K562 (cell line): Measurements from ENCODE around the gene RDH5. TPM values are rescaled to one million over a fixed set of nuclear protein-coding genes. Genes with fewer than 3 reads are reported as not detected.

ENCODE experiments used
- ASH1L ChIP-seq: fragments of 450-650 bp; IDR thresholded peaks from 2 replicates; pipeline ENCODE4 v1.6.1; 2018; ENCODE audit warnings: borderline replicate concordance, mild to moderate bottlenecking, low read depth; ENCODE audit not compliant: partially characterized antibody
- BMI1 ChIP-seq: fragments of 150-350 bp; IDR thresholded peaks from 2 replicates; pipeline ENCODE4 v1.6.1; 2014; ENCODE audit warnings: low read length
- HDAC3 ChIP-seq: fragments of 450-650 bp; IDR thresholded peaks from 2 replicates; pipeline ENCODE4 v1.6.1; 2018; ENCODE audit warnings: borderline replicate concordance, mild to moderate bottlenecking, moderate library complexity; ENCODE audit not compliant: partially characterized antibody
- KAT8 ChIP-seq: fragments of 450-650 bp; IDR thresholded peaks from 2 replicates; pipeline ENCODE4 v1.6.1; 2016; ENCODE audit warnings: low read depth, mild to moderate bottlenecking
- KDM2B ChIP-seq: fragments of 250-450 bp; sonication (Bioruptor Pico); IDR thresholded peaks from 2 replicates; pipeline ENCODE4 v1.8.0; 2021; ENCODE audit warnings: mild to moderate bottlenecking, moderate library complexity
- PHF20 ChIP-seq: fragments of 450-650 bp; IDR thresholded peaks from 2 replicates; pipeline ENCODE4 v1.6.1; 2018; ENCODE audit not compliant: partially characterized antibody
- SMARCB1 ChIP-seq: IDR thresholded peaks from 2 replicates; pipeline ENCODE4 v1.6.1; 2011; ENCODE audit warnings: improper control_type of control experiment, low read depth; ENCODE audit not compliant: insufficient read length
- TARDBP ChIP-seq: fragments of 450-650 bp; IDR thresholded peaks from 2 replicates; pipeline ENCODE4 v1.6.1; 2016
- XRCC3 ChIP-seq: fragments of 450-650 bp; IDR thresholded peaks from 2 replicates; pipeline ENCODE4 v1.6.1; 2017; ENCODE audit warnings: mild to moderate bottlenecking, moderate library complexity
- ZNF134 ChIP-seq: fragments of 250-450 bp; sonication (Bioruptor Pico); conservative IDR thresholded peaks from 2 replicates; pipeline ENCODE4 v1.4.0; 2020
- ZNF778 ChIP-seq: fragments of 450-650 bp; formaldehyde crosslinking; IDR thresholded peaks from 2 replicates; pipeline ENCODE4 v1.4.0; 2020; ENCODE audit warnings: mild to moderate bottlenecking, moderate library complexity
- polyA plus RNA-seq, 8 experiments: library from polyadenylated mRNA; depleted of rRNA in 4 of 8; stranded (reverse) in 5 of 8; unstranded in 3 of 8; fragments of >200 nt; fragmentation: Nextera tagmentation in 2 of 8; fragmentation: Illumina TruSeq in 1 of 8; extraction: Ambion mirVana in 2 of 8; extraction: Trizol in 1 of 8; gene quantifications; 2 replicates each; pipeline versions ENCODE4 v1.2.1 to v1.2.3, GENCODE V29; 2011 to 2014; ENCODE audit warnings: inconsistent platforms in 1 of 8, missing spikeins in 1 of 8
- total RNA-seq, 7 experiments: library from RNA; depleted of rRNA in 6 of 7; stranded (reverse); fragments of >200 nt in 6 of 7; fragmentation: Illumina TruSeq in 2 of 7; extraction: Trizol in 2 of 7; gene quantifications; 2 replicates each; pipeline versions ENCODE4 v1.2.1 to v1.2.3, GENCODE V29; 2011 to 2021; ENCODE audit warnings: low replicate concordance in 1 of 7
- TF ChIP-seq, protein P1 (sequence below): fragments of 150-350 bp; conservative IDR thresholded peaks from 2 replicates; pipeline ENCODE4 v1.6.1; 2014; ENCODE audit warnings: low read length
- TF ChIP-seq, protein P2 (sequence below): fragments of 450-650 bp; IDR thresholded peaks from 2 replicates; pipeline ENCODE4 v1.6.1; 2016; ENCODE audit warnings: low read depth
- TF ChIP-seq, protein P3 (sequence below): fragments of 450-650 bp; IDR thresholded peaks from 2 replicates; pipeline ENCODE4 v1.6.1; 2018; ENCODE audit not compliant: partially characterized antibody

RDH5 gene
- total and polyA plus RNA-seq, 9 of the 15 experiments (the other 6 are each of a cell fraction or from before 2014, with no cell fraction given): 0.28 to 2.0 (median 1.1) TPM; not detected in 1

DNA sequence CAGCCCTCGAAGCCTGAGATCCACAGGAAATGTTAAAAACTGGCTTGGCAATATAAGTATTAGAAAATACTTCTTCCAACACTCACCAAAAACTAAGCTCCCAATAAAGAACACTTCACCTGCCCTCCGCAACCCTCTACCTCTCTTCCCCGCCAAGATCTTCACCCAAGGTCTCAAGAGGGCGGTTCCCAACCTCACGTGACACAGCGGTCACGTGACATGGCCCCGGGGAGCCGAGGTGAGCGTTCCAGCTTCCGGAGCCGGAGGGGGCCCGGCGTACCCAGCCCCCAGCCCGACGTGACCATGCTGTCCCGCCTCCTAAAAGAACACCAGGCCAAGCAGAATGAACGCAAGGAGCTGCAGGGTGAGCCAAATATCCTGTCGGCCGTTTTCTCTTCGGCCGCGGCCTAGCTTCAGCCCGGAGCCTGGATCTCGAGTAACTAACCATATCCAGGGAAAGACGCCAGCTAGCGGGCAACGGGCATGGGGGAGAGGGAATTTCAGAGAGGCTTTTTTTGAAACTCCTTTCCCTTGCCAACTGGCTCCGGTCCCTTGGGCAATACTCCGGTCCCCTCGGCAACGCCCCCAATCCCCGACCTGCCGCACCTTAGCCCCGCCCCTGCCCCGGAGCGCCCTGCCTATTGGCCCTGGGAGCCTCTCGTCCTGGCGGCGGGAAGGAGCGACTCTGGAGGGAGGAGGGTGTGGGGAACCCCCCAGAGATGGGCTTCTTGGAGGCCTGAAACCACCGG lies 4.2 kb upstream of the RDH5 start, which contains the start of gene BLOC1S1 (continued):
- TF ChIP-seq, protein P1, sequence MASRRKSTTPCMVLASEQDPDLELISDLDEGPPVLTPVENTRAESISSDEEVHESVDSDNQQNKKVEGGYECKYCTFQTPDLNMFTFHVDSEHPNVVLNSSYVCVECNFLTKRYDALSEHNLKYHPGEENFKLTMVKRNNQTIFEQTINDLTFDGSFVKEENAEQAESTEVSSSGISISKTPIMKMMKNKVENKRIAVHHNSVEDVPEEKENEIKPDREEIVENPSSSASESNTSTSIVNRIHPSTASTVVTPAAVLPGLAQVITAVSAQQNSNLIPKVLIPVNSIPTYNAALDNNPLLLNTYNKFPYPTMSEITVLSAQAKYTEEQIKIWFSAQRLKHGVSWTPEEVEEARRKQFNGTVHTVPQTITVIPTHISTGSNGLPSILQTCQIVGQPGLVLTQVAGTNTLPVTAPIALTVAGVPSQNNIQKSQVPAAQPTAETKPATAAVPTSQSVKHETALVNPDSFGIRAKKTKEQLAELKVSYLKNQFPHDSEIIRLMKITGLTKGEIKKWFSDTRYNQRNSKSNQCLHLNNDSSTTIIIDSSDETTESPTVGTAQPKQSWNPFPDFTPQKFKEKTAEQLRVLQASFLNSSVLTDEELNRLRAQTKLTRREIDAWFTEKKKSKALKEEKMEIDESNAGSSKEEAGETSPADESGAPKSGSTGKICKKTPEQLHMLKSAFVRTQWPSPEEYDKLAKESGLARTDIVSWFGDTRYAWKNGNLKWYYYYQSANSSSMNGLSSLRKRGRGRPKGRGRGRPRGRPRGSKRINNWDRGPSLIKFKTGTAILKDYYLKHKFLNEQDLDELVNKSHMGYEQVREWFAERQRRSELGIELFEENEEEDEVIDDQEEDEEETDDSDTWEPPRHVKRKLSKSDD: no peak
- TF ChIP-seq HDAC3 (no peak), ZNF778 (CRISPR knock-in tag) (no peak), ASH1L (peak; percentile 50), ZNF134 (CRISPR knock-in tag) (no peak), KDM2B (CRISPR knock-in tag) (peak; percentile 69; the same call in 1 of the 2 replicates), PHF20 (peak; percentile 100), KAT8 (peak; percentile 95), TARDBP (no peak), SMARCB1 (no peak), XRCC3 (no peak), BMI1 (no peak)
- TF ChIP-seq, protein P2, sequence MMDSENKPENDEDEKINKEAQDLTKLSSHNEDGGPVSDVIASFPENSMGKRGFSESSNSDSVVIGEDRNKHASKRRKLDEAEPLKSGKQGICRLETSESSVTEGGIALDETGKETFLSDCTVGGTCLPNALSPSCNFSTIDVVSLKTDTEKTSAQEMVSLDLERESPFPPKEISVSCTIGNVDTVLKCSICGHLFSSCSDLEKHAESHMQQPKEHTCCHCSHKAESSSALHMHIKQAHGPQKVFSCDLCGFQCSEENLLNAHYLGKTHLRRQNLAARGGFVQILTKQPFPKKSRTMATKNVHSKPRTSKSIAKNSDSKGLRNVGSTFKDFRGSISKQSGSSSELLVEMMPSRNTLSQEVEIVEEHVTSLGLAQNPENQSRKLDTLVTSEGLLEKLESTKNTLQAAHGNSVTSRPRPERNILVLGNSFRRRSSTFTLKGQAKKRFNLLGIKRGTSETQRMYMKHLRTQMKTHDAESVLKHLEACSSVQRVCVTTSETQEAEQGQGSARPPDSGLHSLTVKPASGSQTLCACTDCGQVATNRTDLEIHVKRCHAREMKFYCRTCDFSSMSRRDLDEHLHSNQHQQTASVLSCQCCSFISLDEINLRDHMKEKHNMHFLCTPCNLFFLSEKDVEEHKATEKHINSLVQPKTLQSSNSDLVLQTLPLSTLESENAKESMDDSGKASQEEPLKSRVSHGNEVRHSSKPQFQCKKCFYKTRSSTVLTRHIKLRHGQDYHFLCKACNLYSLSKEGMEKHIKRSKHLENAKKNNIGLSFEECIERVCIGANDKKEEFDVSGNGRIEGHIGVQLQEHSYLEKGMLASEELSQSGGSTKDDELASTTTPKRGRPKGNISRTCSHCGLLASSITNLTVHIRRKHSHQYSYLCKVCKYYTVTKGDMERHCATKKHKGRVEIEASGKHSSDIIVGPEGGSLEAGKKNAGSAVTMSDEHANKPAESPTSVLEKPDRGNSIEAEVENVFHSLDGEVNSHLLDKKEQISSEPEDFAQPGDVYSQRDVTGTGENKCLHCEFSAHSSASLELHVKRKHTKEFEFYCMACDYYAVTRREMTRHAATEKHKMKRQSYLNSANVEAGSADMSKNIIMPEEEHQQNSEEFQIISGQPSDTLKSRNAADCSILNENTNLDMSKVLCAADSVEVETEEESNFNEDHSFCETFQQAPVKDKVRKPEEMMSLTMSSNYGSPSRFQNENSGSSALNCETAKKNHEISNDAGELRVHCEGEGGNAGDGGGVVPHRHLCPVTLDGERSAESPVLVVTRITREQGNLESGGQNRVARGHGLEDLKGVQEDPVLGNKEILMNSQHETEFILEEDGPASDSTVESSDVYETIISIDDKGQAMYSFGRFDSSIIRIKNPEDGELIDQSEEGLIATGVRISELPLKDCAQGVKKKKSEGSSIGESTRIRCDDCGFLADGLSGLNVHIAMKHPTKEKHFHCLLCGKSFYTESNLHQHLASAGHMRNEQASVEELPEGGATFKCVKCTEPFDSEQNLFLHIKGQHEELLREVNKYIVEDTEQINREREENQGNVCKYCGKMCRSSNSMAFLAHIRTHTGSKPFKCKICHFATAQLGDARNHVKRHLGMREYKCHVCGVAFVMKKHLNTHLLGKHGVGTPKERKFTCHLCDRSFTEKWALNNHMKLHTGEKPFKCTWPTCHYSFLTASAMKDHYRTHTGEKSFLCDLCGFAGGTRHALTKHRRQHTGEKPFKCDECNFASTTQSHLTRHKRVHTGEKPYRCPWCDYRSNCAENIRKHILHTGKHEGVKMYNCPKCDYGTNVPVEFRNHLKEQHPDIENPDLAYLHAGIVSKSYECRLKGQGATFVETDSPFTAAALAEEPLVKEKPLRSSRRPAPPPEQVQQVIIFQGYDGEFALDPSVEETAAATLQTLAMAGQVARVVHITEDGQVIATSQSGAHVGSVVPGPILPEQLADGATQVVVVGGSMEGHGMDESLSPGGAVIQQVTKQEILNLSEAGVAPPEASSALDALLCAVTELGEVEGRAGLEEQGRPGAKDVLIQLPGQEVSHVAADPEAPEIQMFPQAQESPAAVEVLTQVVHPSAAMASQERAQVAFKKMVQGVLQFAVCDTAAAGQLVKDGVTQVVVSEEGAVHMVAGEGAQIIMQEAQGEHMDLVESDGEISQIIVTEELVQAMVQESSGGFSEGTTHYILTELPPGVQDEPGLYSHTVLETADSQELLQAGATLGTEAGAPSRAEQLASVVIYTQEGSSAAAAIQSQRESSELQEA: no peak
- TF ChIP-seq, protein P3, sequence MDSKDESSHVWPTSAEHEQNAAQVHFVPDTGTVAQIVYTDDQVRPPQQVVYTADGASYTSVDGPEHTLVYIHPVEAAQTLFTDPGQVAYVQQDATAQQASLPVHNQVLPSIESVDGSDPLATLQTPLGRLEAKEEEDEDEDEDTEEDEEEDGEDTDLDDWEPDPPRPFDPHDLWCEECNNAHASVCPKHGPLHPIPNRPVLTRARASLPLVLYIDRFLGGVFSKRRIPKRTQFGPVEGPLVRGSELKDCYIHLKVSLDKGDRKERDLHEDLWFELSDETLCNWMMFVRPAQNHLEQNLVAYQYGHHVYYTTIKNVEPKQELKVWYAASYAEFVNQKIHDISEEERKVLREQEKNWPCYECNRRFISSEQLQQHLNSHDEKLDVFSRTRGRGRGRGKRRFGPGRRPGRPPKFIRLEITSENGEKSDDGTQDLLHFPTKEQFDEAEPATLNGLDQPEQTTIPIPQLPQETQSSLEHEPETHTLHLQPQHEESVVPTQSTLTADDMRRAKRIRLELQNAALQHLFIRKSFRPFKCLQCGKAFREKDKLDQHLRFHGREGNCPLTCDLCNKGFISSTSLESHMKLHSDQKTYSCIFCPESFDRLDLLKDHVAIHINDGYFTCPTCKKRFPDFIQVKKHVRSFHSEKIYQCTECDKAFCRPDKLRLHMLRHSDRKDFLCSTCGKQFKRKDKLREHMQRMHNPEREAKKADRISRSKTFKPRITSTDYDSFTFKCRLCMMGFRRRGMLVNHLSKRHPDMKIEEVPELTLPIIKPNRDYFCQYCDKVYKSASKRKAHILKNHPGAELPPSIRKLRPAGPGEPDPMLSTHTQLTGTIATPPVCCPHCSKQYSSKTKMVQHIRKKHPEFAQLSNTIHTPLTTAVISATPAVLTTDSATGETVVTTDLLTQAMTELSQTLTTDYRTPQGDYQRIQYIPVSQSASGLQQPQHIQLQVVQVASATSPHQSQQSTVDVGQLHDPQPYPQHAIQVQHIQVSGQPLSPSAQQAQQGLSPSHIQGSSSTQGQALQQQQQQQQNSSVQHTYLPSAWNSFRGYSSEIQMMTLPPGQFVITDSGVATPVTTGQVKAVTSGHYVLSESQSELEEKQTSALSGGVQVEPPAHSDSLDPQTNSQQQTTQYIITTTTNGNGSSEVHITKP: no peak
